ENCODE measurements around the gene MAB21L4. TPM values are rescaled to one million over a fixed set of nuclear protein-coding genes. Genes with fewer than 3 reads are reported as not detected.

Gene MAB21L4
- total and polyA plus RNA-seq, 11 donors, result 0.10 to 0.75 TPM; not detected in 9

GRCh38 chr2:240914645-240915525 lies 18.9 kb upstream of the MAB21L4 start:
- ATAC-seq (no peak), DNase-seq (peak in 3 of 5 donors; percentile 16 to 53 (median 25))
- intact Hi-C loops (cut with DNase I), result loop anchor here in 7 of 10 donors (2.0 to 10.0 kb wide), 4 partner anchors 72 to 80 kb away; partner anchors contain the start of gene SNED1 (in 2 of the 7)
- Histone ChIP-seq H3K9me3 (no peaks in the 10 kb centered on the region), H3K4me1 (peaks cover 3 to 45% (median 25%) of the 10 kb centered on the region in 12 donors), H3K4me3 (no peak overlapping the region), H3K27ac (peak overlapping the region in 1 of 12 donors; percentile 65), H3K36me3 (no peaks in the 10 kb centered on the region), H3K27me3 (peaks cover 0 to 30% (median 14%) of the 10 kb centered on the region in 9 donors)
- peak in 2 of 12 donors; percentile 25 to 36 for TF ChIP-seq CTCF (IDR thresholded peaks at IDR 0.05)
- TF ChIP-seq POLR2A (IDR thresholded peaks at IDR 0.05), result no peak
- 50 to 81% (median 52%) methylated on average over 5 to 25 of the region's 25 CpGs for WGBS, 4 donors

GRCh38 chr2:240913810-240914644 lies 18.1 kb upstream of the MAB21L4 start:
- ATAC-seq (peak; percentile 70 to 88 (median 74)), DNase-seq (peak; percentile 79 to 87 (median 85))
- TF ChIP-seq CTCF (IDR thresholded peaks at IDR 0.05) (peak; percentile 86 to 95 (median 90)), POLR2A (IDR thresholded peaks at IDR 0.05) (no peak)
- no peaks in the 10 kb centered on the region for H3K9me3 ChIP-seq
- H3K4me3 ChIP-seq, result peak overlapping the region in 3 of 12 donors; percentile 0 to 14 (median 6)
- intact Hi-C loops (cut with DNase I), result loop anchor here in 4 of 10 donors (2.0 to 10.0 kb wide), 3 partner anchors 77 to 81 kb away; partner anchors contain the start of gene SNED1 (in 2 of the 4)
- H3K27me3 ChIP-seq, result peaks cover 0 to 30% (median 14%) of the 10 kb centered on the region in 9 donors
- H3K4me1 ChIP-seq, result peaks cover 3 to 45% (median 25%) of the 10 kb centered on the region in 12 donors
- no peaks in the 10 kb centered on the region for H3K36me3 ChIP-seq
- WGBS, 4 donors, result 22 to 32% (median 27%) methylated on average over 28 to 36 of the region's 36 CpGs
- H3K27ac ChIP-seq, result peak overlapping the region in 11 of 12 donors; percentile 12 to 81 (median 38)

- WGBS, 4 donors, result 76 to 78% (median 77%) methylated on average over 13 to 21 of the region's 21 CpGs
- Histone ChIP-seq H3K27me3 (peaks cover 0 to 30% (median 14%) of the 10 kb centered on the region in 9 donors), H3K4me3 (no peak overlapping the region), H3K27ac (peak overlapping the region in 8 of 12 donors; percentile 28 to 65 (median 43)), H3K4me1 (peaks cover 3 to 45% (median 25%) of the 10 kb centered on the region in 12 donors), H3K9me3 (no peaks in the 10 kb centered on the region), H3K36me3 (no peaks in the 10 kb centered on the region)
- ATAC-seq (no peak), DNase-seq (no peak)
- intact Hi-C loops (cut with DNase I), result loop anchor here in 3 of 10 donors (5.0 to 10.0 kb wide), 2 partner anchors 79 to 82 kb away; partner anchors contain the start of gene SNED1 (in 2 of the 3)
- TF ChIP-seq POLR2A (IDR thresholded peaks at IDR 0.05), result no peak
- TF ChIP-seq CTCF (IDR thresholded peaks at IDR 0.05), result no peak
Observed at GRCh38 chr2:240912878-240913809, 17.2 kb upstream of the MAB21L4 start.
